Measurements from ENCODE around the gene PLEKHN1.

PLEKHN1 gene

GRCh38 chr1:934991-935750 lies 31.1 kb upstream of the PLEKHN1 start:
- no peak for TF ChIP-seq PAX5 (IDR thresholded peaks at IDR 0.05; ENCODE audit: insufficient read depth, low read length, severe bottlenecking)
- no peak for TF ChIP-seq POU2F2 (IDR thresholded peaks at IDR 0.05; ENCODE audit: low read depth, low read length)
- DNase-seq (ENCODE audit: insufficient read length, low spot score): no peak
- FAIRE-seq: no peak

- DNase-seq (ENCODE audit: insufficient read length, low spot score): no peak
- no peak for FAIRE-seq
- TF ChIP-seq POLR2AphosphoS5 (IDR thresholded peaks at IDR 0.05; ENCODE audit: low read depth, low read length) (no peak), POU2F2 (IDR thresholded peaks at IDR 0.05; ENCODE audit: low read depth, low read length) (no peak), POLR2A (IDR thresholded peaks at IDR 0.05; ENCODE audit: low read depth, low read length) (no peak), SPI1 (IDR thresholded peaks at IDR 0.05; ENCODE audit: low read depth, low read length) (no peak), PAX5 (IDR thresholded peaks at IDR 0.05; ENCODE audit: insufficient read depth, low read length, severe bottlenecking) (no peak)
Observed at GRCh38 chr1:935751-936231, 30.5 kb upstream of the PLEKHN1 start.

GRCh38 chr1:936348-937264 lies 29.7 kb upstream of the PLEKHN1 start:
- FAIRE-seq (no peak), DNase-seq (ENCODE audit: insufficient read length, low spot score) (no peak)
- TF ChIP-seq POLR2AphosphoS5 (IDR thresholded peaks at IDR 0.05; ENCODE audit: low read depth, low read length): no peak
- TF ChIP-seq TAF1 (IDR thresholded peaks at IDR 0.05; ENCODE audit: low read depth, low read length): no peak
- no peak for TF ChIP-seq SPI1 (IDR thresholded peaks at IDR 0.05; ENCODE audit: low read depth, low read length)
- TF ChIP-seq POLR2A (IDR thresholded peaks at IDR 0.05; ENCODE audit: low read depth, low read length): no peak
- TF ChIP-seq POU2F2 (IDR thresholded peaks at IDR 0.05; ENCODE audit: low read depth, low read length): no peak
- TF ChIP-seq PAX5 (IDR thresholded peaks at IDR 0.05; ENCODE audit: insufficient read depth, low read length, severe bottlenecking): no peak

- TF ChIP-seq TAF1 (IDR thresholded peaks at IDR 0.05; ENCODE audit: low read depth, low read length): no peak
- TF ChIP-seq POLR2A (IDR thresholded peaks at IDR 0.05; ENCODE audit: low read depth, low read length): no peak
- TF ChIP-seq POLR2AphosphoS5 (IDR thresholded peaks at IDR 0.05; ENCODE audit: low read depth, low read length): no peak
- no peak for TF ChIP-seq POU2F2 (IDR thresholded peaks at IDR 0.05; ENCODE audit: low read depth, low read length)
- TF ChIP-seq SPI1 (IDR thresholded peaks at IDR 0.05; ENCODE audit: low read depth, low read length): no peak
- no peak for TF ChIP-seq PAX5 (IDR thresholded peaks at IDR 0.05; ENCODE audit: insufficient read depth, low read length, severe bottlenecking)
- no peak for DNase-seq (ENCODE audit: insufficient read length, low spot score)
- FAIRE-seq: no peak
Observed at GRCh38 chr1:937521-937920, 28.8 kb upstream of the PLEKHN1 start.

- DNase-seq (ENCODE audit: insufficient read length, low spot score) (no peak), FAIRE-seq (no peak)
Observed at GRCh38 chr1:938088-938683, 28.1 kb upstream of the PLEKHN1 start.

GRCh38 chr1:938711-939489 lies 27.4 kb upstream of the PLEKHN1 start:
- no peak for FAIRE-seq
- TF ChIP-seq SPI1 (IDR thresholded peaks at IDR 0.05; ENCODE audit: low read depth, low read length): no peak
- TF ChIP-seq POU2F2 (IDR thresholded peaks at IDR 0.05; ENCODE audit: low read depth, low read length): no peak
- no peak for TF ChIP-seq PAX5 (IDR thresholded peaks at IDR 0.05; ENCODE audit: insufficient read depth, low read length, severe bottlenecking)
- no peak for TF ChIP-seq POLR2AphosphoS5 (IDR thresholded peaks at IDR 0.05; ENCODE audit: low read depth, low read length)
- no peak for TF ChIP-seq POLR2A (IDR thresholded peaks at IDR 0.05; ENCODE audit: low read depth, low read length)
- TF ChIP-seq TAF1 (IDR thresholded peaks at IDR 0.05; ENCODE audit: low read depth, low read length): no peak
- DNase-seq (ENCODE audit: insufficient read length, low spot score): no peak

More at GRCh38 chr1:938088-938683, 28.1 kb upstream of the PLEKHN1 start:
- TF ChIP-seq PAX5 (IDR thresholded peaks at IDR 0.05; ENCODE audit: insufficient read depth, low read length, severe bottlenecking) (no peak), TAF1 (IDR thresholded peaks at IDR 0.05; ENCODE audit: low read depth, low read length) (no peak), SPI1 (IDR thresholded peaks at IDR 0.05; ENCODE audit: low read depth, low read length) (no peak), POLR2AphosphoS5 (IDR thresholded peaks at IDR 0.05; ENCODE audit: low read depth, low read length) (no peak), POU2F2 (IDR thresholded peaks at IDR 0.05; ENCODE audit: low read depth, low read length) (no peak)

GRCh38 chr1:939511-940106 lies 26.7 kb upstream of the PLEKHN1 start:
- no peak for DNase-seq (ENCODE audit: insufficient read length, low spot score)
- TF ChIP-seq PAX5 (IDR thresholded peaks at IDR 0.05; ENCODE audit: insufficient read depth, low read length, severe bottlenecking): no peak
- TF ChIP-seq TAF1 (IDR thresholded peaks at IDR 0.05; ENCODE audit: low read depth, low read length): no peak
- TF ChIP-seq SPI1 (IDR thresholded peaks at IDR 0.05; ENCODE audit: low read depth, low read length): no peak
- TF ChIP-seq POLR2A (IDR thresholded peaks at IDR 0.05; ENCODE audit: low read depth, low read length): no peak
- TF ChIP-seq POU2F2 (IDR thresholded peaks at IDR 0.05; ENCODE audit: low read depth, low read length): no peak
- no peak for TF ChIP-seq POLR2AphosphoS5 (IDR thresholded peaks at IDR 0.05; ENCODE audit: low read depth, low read length)
- no peak for FAIRE-seq
